A673 (cell line): ENCODE results near the gene KCNJ14.

Source experiments
- EZH2 ChIP-seq: fragments of 200-600 bp; sonication (generic); IDR thresholded peaks from 2 replicates; pipeline ENCODE4 v1.6.1; 2017; ENCODE audit warnings: borderline replicate concordance, low read depth, mild to moderate bottlenecking, mixed read lengths, antibody characterized with exemption, low read length; ENCODE audit not compliant: poor library complexity, severe bottlenecking
- TF ChIP-seq, protein P1 (sequence below): fragments of 300-800, 200-600 bp; sonication (generic); conservative IDR thresholded peaks from 2 replicates; pipeline ENCODE4 v1.5.1; 2017; ENCODE audit warnings: low read depth, mild to moderate bottlenecking, antibody characterized with exemption, low read length, moderate library complexity, mixed read lengths

DNA sequence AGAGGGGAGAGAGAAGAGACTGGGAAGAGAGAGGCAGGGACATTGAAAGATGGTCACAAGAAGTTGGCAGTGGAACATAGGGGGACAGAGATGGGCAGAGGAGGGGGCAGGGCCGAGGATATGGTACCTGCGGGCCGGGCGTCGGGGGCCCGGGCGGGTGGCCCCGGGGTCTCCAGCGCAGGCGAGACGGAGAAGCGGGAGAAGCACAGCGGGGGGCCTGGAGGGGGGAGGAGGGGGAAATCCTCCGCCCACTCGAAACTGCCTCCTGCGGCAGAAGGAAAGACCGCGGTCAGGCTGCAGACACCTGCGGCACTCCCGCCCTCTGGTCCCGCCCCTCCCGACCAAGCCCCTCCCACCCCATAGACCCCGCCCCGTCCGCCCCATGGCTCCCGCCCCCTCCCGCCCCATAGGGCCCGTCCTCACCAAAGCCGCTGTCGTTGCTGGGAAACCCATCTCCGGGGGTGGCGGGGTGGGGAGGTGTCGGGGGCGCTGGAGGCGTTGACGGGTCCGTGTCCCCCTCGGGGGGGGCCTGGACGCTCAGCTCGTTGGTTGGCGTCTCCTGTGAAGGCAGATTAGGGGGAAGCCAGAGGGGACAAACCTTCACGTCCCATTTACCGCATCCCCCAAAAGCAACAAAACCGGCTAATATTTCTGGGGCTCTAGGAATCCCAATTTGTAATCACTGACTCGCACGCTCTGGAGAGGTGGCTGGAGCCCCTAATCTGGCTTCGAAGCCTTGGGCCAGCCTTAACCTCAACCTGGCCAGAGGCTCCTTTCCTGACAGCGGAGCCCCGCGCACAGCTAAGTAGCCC, 35.8 kb downstream of the KCNJ14 start:
- TF ChIP-seq, protein P1, sequence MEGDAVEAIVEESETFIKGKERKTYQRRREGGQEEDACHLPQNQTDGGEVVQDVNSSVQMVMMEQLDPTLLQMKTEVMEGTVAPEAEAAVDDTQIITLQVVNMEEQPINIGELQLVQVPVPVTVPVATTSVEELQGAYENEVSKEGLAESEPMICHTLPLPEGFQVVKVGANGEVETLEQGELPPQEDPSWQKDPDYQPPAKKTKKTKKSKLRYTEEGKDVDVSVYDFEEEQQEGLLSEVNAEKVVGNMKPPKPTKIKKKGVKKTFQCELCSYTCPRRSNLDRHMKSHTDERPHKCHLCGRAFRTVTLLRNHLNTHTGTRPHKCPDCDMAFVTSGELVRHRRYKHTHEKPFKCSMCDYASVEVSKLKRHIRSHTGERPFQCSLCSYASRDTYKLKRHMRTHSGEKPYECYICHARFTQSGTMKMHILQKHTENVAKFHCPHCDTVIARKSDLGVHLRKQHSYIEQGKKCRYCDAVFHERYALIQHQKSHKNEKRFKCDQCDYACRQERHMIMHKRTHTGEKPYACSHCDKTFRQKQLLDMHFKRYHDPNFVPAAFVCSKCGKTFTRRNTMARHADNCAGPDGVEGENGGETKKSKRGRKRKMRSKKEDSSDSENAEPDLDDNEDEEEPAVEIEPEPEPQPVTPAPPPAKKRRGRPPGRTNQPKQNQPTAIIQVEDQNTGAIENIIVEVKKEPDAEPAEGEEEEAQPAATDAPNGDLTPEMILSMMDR, result no peak
- no peak for TF ChIP-seq EZH2
